K562 (cell line): ENCODE measurements around the gene NRXN3. TPM values are rescaled to one million over a fixed set of nuclear protein-coding genes. Genes with fewer than 3 reads are reported as not detected.

ENCODE experiments used
- ATAC-seq: fragments of 200-7000 bp; cut with Tn5 transposase; 3 replicates; pipeline ENCODE4 v1.9.1; 2020; ENCODE audit warnings: moderate library complexity
- BruUV-seq: library from RNA; stranded (reverse); fragments of 400-500 nt; replicated peaks from 2 replicates; lab custom pipeline; 2021; lab: Mats Ljungman, UMichigan
- CTCF ChIA-PET: fragments of 300-600 bp; formaldehyde crosslinking; extraction: SDS; loops from one replicate; lab custom pipeline; 2021; ENCODE audit warnings: low intra/inter-chr PET ratio; lab: Yijun Ruan, JAX
- POLR2A ChIA-PET: fragments of 300-600, 350-650 bp; sonication (Branson Sonifier 250); formaldehyde crosslinking; extraction: SDS; loops from one replicate; lab custom pipeline; 2021; ENCODE audit warnings: antibody characterized with exemption, inconsistent platforms; lab: Yijun Ruan, JAX
- DNase-seq, 4 experiments: peaks; one replicate each; pipeline versions ENCODE4 v3.0.0 to v3.0.0-alpha.2; 2011 to 2018; ENCODE audit warnings: low spot score in 3 of 4, mixed read lengths in 3 of 4; ENCODE audit errors: extremely low read depth in 1 of 4
- FAIRE-seq: peaks from 2 replicates; lab custom pipeline; 2011; peaks lifted over from hg19 to GRCh38; lab: Jason Lieb, UNC
- H2AFZ ChIP-seq: 2 replicates; pipeline ENCODE4 v1.6.0; 2011; ENCODE audit warnings: low read depth, low read length, control low read depth, inconsistent platforms
- H3K27ac ChIP-seq: fragments of 200-600 bp; 3 replicates; pipeline ENCODE4 v1.8.0; 2011; ENCODE audit warnings: low read depth, mild to moderate bottlenecking, control low read depth, inconsistent platforms, low read length, moderate library complexity, mixed read lengths; ENCODE audit errors: extremely low read depth
- H3K27me3 ChIP-seq, 2 experiments: fragments of 300-600 bp in 1 of 2; 2 replicates in 1 of 2; 3 replicates in 1 of 2; pipeline versions ENCODE4 v1.6.0 to v1.8.0; 2011; ENCODE audit warnings: inconsistent platforms in 2 of 2, low read length in 2 of 2, mild to moderate bottlenecking in 1 of 2, mixed read lengths in 1 of 2, moderate library complexity in 1 of 2; ENCODE audit not compliant: control insufficient read depth in 2 of 2, insufficient read depth in 2 of 2
- H3K36me3 ChIP-seq: fragments of 300-600 bp; 3 replicates; pipeline ENCODE4 v1.8.0; 2011; ENCODE audit warnings: mild to moderate bottlenecking, low read length, inconsistent platforms; ENCODE audit not compliant: control insufficient read depth, insufficient read depth
- H3K4me1 ChIP-seq, 2 experiments: fragments of 200-600 bp in 1 of 2; replicated peaks in 1 of 2; 2 replicates in 1 of 2; 3 replicates in 1 of 2; pipeline versions ENCODE4 v1.5.1 to v1.8.0; 2011; ENCODE audit warnings: inconsistent platforms in 2 of 2, low read length in 2 of 2, mild to moderate bottlenecking in 1 of 2, mixed read lengths in 1 of 2, moderate library complexity in 1 of 2; ENCODE audit not compliant: control insufficient read depth in 2 of 2, insufficient read depth in 2 of 2
- H3K4me2 ChIP-seq: 2 replicates; pipeline ENCODE4 v1.6.1; 2011; ENCODE audit warnings: low read length, control low read depth, inconsistent platforms, mixed read lengths; ENCODE audit not compliant: insufficient read depth
- H3K4me3 ChIP-seq: fragments of 200-600 bp; sonication (generic), shearing (Covaris generic); 2 replicates; pipeline ENCODE4 v1.5.1; 2016; ENCODE audit warnings: control low read depth, inconsistent platforms
- H3K79me2 ChIP-seq: fragments of 200-600 bp; 3 replicates; pipeline ENCODE4 v1.8.0; 2011; ENCODE audit warnings: low read length, inconsistent platforms; ENCODE audit not compliant: control insufficient read depth, insufficient read depth
- H3K9ac ChIP-seq, 2 experiments: 2 replicates each; pipeline versions ENCODE4 v1.6.0 to v1.6.1; 2011; ENCODE audit warnings: low read depth in 2 of 2, low read length in 2 of 2, control low read depth in 1 of 2, inconsistent platforms in 1 of 2, mild to moderate bottlenecking in 1 of 2, mixed read lengths in 1 of 2; ENCODE audit not compliant: insufficient read depth in 1 of 2
- H3K9me1 ChIP-seq: one replicate; pipeline ENCODE4 v1.6.0; 2011; ENCODE audit warnings: inconsistent platforms, mild to moderate bottlenecking, low read length, moderate library complexity; ENCODE audit not compliant: control insufficient read depth, insufficient read depth
- H3K9me3 ChIP-seq: replicated peaks from 2 replicates; pipeline ENCODE4 v1.5.1; 2011; ENCODE audit warnings: low read depth, low read length, inconsistent platforms; ENCODE audit not compliant: control insufficient read depth, insufficient read depth
- H4K20me1 ChIP-seq: replicated peaks from 2 replicates; pipeline ENCODE4 v1.6.1; 2011; ENCODE audit warnings: low read length, inconsistent platforms, mixed read lengths; ENCODE audit not compliant: control insufficient read depth, insufficient read depth
- ASH1L ChIP-seq: fragments of 450-650 bp; IDR thresholded peaks from 2 replicates; pipeline ENCODE4 v1.6.1; 2018; ENCODE audit warnings: borderline replicate concordance, mild to moderate bottlenecking, low read depth; ENCODE audit not compliant: partially characterized antibody
- BACH1 ChIP-seq: fragments of 200-800 bp; sonication (Bioruptor generic); IDR thresholded peaks from 2 replicates; pipeline ENCODE4 v1.6.1; 2016; ENCODE audit warnings: missing genetic modification characterization, missing compliant biosample characterization
- CHD4 ChIP-seq: fragments of 200-600 bp; sonication (generic); IDR thresholded peaks from 3 replicates; pipeline ENCODE4 v1.6.1; 2012; ENCODE audit warnings: low read depth, mild to moderate bottlenecking, mixed read lengths, low read length, inconsistent platforms; ENCODE audit not compliant: insufficient read depth, insufficient replicate concordance, poor library complexity, severe bottlenecking
- HDAC6 ChIP-seq: IDR thresholded peaks from 2 replicates; pipeline ENCODE4 v1.6.1; 2012; ENCODE audit warnings: low read depth, mild to moderate bottlenecking, control low read depth, inconsistent platforms, low read length, moderate library complexity
- HMG20A ChIP-seq: fragments of 450-650 bp; formaldehyde crosslinking; conservative IDR thresholded peaks from 2 replicates; pipeline ENCODE4 v1.4.0; 2020; ENCODE audit warnings: mild to moderate bottlenecking, mixed read lengths
- MCM5 ChIP-seq: fragments of 450-650 bp; IDR thresholded peaks from 2 replicates; pipeline ENCODE4 v1.6.1; 2016; ENCODE audit warnings: low read depth
- SIX5 ChIP-seq, 2 experiments: IDR thresholded peaks; 2 replicates each; pipeline ENCODE4 v1.6.1; 2011; ENCODE audit warnings: low read length in 2 of 2, borderline replicate concordance in 1 of 2, low read depth in 1 of 2, mild to moderate bottlenecking in 1 of 2, moderate library complexity in 1 of 2; ENCODE audit not compliant: insufficient read depth in 1 of 2
- TAL1 ChIP-seq: fragments of 450-650 bp; IDR thresholded peaks from 2 replicates; pipeline ENCODE4 v1.6.1; 2016; ENCODE audit warnings: mild to moderate bottlenecking
- TBP ChIP-seq: optimal IDR thresholded peaks from 2 replicates; pipeline ENCODE3; 2011; ENCODE audit warnings: low read depth, low read length, improper control_type of control experiment
- ZNF77 ChIP-seq: fragments of 250-450 bp; sonication (Bioruptor Pico); IDR thresholded peaks from 2 replicates; pipeline ENCODE4 v1.5.0; 2020
- WGBS: fragments of 100-300 bp; shearing (Covaris generic); methylation state at CpG from one replicate; pipeline ENCODE4 v1.1.6; 2016; ENCODE audit warnings: low coverage, mixed read lengths; ENCODE audit not compliant: insufficient coverage; ENCODE audit errors: missing lambda C conversion rate; 5-methylcytosine and 5-hydroxymethylcytosine counted together
- in situ Hi-C: fragments of 300-500 bp; cut with MboI; formaldehyde crosslinking; loops from 4 replicates; pipeline ENCODE4 v1.15.0; 2018; ENCODE audit warnings: inconsistent platforms, mixed read lengths
- intact Hi-C: fragments of 100-400 bp; cut with micrococcal nuclease; formaldehyde crosslinking; loops from 2 replicates; pipeline ENCODE4 v1.14.2; 2022
- polyA plus RNA-seq, 8 experiments: library from polyadenylated mRNA; depleted of rRNA in 4 of 8; stranded (reverse) in 5 of 8; unstranded in 3 of 8; fragments of >200 nt; fragmentation: Nextera tagmentation in 2 of 8; fragmentation: Illumina TruSeq in 1 of 8; extraction: Ambion mirVana in 2 of 8; extraction: Trizol in 1 of 8; gene quantifications; 2 replicates each; pipeline versions ENCODE4 v1.2.1 to v1.2.3, GENCODE V29; 2011 to 2014; ENCODE audit warnings: inconsistent platforms in 1 of 8, missing spikeins in 1 of 8
- total RNA-seq, 7 experiments: library from RNA; depleted of rRNA in 6 of 7; stranded (reverse); fragments of >200 nt in 6 of 7; fragmentation: Illumina TruSeq in 2 of 7; extraction: Trizol in 2 of 7; gene quantifications; 2 replicates each; pipeline versions ENCODE4 v1.2.1 to v1.2.3, GENCODE V29; 2011 to 2021; ENCODE audit warnings: low replicate concordance in 1 of 7
- TF ChIP-seq, protein P1 (sequence below): fragments of 450-650 bp; conservative IDR thresholded peaks from 2 replicates; pipeline ENCODE4 v1.6.1; 2016; ENCODE audit warnings: missing genetic modification characterization, low read depth, mild to moderate bottlenecking, control low read depth, missing compliant biosample characterization
- TF ChIP-seq, protein P2 (sequence below): fragments of 250-450 bp; sonication (Bioruptor Pico); IDR thresholded peaks from 2 replicates; pipeline ENCODE4 v1.4.0; 2020; ENCODE audit warnings: mild to moderate bottlenecking, moderate library complexity
- TF ChIP-seq, protein P3 (sequence below): fragments of 450-650 bp; IDR thresholded peaks from 2 replicates; pipeline ENCODE4 v1.6.1; 2017; ENCODE audit warnings: mild to moderate bottlenecking, moderate library complexity
- TF ChIP-seq, protein P4 (sequence below): sonication (generic); formaldehyde crosslinking; IDR thresholded peaks from 2 replicates; pipeline ENCODE4 v1.8.1; 2023; ENCODE audit warnings: mild to moderate bottlenecking, missing genetic modification reagents

Gene NRXN3
- total and polyA plus RNA-seq, 9 of the 15 experiments (the other 6 are each of a cell fraction or from before 2014, with no cell fraction given) = 0.09 TPM; not detected in 8

DNA sequence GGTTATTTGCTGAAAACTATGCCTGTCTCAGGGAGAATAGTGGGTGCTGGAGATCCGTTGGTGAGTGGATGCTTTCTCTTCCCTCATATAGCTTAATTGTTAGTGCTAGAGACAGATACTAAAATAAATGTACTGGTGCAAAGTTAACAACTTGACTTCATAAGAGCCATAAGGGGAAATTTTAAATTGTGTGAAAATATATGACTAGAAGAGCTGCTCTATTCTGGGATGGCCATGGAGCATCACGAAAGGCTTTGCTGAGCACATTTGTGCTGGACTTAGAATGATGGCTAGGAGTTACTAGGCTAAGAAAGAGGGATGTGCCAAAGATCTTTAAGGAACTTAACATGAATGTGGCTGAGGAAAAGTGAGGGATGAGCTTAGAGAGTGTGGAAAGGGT lies 668.8 kb downstream of the NRXN3 start:
- H3K9me1 ChIP-seq = no peaks in the 10 kb centered on the region
- no peaks in the 10 kb centered on the region for H3K27me3 ChIP-seq
- H3K9ac ChIP-seq = no peak overlapping the region
- no peak for FAIRE-seq
- H3K27ac ChIP-seq = no peak overlapping the region
- no peaks in the 10 kb centered on the region for H3K9me3 ChIP-seq
- H3K36me3 ChIP-seq = no peaks in the 10 kb centered on the region
- ChIA-PET CTCF (no interaction called here), POLR2A (no interaction called here)
- no peak for ATAC-seq
- no peak overlapping the region for H2AFZ ChIP-seq
- H3K79me2 ChIP-seq = no peaks in the 10 kb centered on the region
- intact Hi-C loops = loop anchor here (5.0 kb wide), 1 partner anchor 392 kb away; no protein-coding TSS in a partner anchor
- H3K4me1 ChIP-seq = no peaks in the 10 kb centered on the region
- H3K4me2 ChIP-seq = no peak overlapping the region
- no TSS peak for BruUV-seq
- in situ Hi-C loops = no loop called here
- H4K20me1 ChIP-seq = no peaks in the 10 kb centered on the region
- DNase-seq = no peak
- 0% methylated on average over 2 of the region's 2 CpGs for WGBS
- no peak overlapping the region for H3K4me3 ChIP-seq
- TF ChIP-seq BACH1 (tag) (no peak), MCM5 (no peak), HMG20A (CRISPR knock-in tag) (no peak), SIX5 (IDR thresholded peaks at IDR 0.05; ENCODE audit: borderline replicate concordance in 1 of 2, insufficient read depth in 1 of 2, low read depth in 1 of 2, low read length in 2 of 2) (no peak), TBP (no peak), CHD4 (no peak), ASH1L (no peak), TAL1 (no peak), HDAC6 (no peak), ZNF77 (CRISPR knock-in tag) (no peak)
- TF ChIP-seq, protein P1, sequence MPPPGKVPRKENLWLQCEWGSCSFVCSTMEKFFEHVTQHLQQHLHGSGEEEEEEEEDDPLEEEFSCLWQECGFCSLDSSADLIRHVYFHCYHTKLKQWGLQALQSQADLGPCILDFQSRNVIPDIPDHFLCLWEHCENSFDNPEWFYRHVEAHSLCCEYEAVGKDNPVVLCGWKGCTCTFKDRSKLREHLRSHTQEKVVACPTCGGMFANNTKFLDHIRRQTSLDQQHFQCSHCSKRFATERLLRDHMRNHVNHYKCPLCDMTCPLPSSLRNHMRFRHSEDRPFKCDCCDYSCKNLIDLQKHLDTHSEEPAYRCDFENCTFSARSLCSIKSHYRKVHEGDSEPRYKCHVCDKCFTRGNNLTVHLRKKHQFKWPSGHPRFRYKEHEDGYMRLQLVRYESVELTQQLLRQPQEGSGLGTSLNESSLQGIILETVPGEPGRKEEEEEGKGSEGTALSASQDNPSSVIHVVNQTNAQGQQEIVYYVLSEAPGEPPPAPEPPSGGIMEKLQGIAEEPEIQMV (tag) = no peak
- TF ChIP-seq, protein P2, sequence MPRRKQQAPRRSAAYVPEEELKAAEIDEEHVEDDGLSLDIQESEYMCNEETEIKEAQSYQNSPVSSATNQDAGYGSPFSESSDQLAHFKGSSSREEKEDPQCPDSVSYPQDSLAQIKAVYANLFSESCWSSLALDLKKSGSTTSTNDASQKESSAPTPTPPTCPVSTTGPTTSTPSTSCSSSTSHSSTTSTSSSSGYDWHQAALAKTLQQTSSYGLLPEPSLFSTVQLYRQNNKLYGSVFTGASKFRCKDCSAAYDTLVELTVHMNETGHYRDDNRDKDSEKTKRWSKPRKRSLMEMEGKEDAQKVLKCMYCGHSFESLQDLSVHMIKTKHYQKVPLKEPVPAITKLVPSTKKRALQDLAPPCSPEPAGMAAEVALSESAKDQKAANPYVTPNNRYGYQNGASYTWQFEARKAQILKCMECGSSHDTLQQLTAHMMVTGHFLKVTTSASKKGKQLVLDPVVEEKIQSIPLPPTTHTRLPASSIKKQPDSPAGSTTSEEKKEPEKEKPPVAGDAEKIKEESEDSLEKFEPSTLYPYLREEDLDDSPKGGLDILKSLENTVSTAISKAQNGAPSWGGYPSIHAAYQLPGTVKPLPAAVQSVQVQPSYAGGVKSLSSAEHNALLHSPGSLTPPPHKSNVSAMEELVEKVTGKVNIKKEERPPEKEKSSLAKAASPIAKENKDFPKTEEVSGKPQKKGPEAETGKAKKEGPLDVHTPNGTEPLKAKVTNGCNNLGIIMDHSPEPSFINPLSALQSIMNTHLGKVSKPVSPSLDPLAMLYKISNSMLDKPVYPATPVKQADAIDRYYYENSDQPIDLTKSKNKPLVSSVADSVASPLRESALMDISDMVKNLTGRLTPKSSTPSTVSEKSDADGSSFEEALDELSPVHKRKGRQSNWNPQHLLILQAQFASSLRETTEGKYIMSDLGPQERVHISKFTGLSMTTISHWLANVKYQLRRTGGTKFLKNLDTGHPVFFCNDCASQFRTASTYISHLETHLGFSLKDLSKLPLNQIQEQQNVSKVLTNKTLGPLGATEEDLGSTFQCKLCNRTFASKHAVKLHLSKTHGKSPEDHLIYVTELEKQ (CRISPR knock-in tag) = no peak
- TF ChIP-seq, protein P3, sequence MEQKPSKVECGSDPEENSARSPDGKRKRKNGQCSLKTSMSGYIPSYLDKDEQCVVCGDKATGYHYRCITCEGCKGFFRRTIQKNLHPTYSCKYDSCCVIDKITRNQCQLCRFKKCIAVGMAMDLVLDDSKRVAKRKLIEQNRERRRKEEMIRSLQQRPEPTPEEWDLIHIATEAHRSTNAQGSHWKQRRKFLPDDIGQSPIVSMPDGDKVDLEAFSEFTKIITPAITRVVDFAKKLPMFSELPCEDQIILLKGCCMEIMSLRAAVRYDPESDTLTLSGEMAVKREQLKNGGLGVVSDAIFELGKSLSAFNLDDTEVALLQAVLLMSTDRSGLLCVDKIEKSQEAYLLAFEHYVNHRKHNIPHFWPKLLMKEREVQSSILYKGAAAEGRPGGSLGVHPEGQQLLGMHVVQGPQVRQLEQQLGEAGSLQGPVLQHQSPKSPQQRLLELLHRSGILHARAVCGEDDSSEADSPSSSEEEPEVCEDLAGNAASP = no peak
- TF ChIP-seq, protein P4, sequence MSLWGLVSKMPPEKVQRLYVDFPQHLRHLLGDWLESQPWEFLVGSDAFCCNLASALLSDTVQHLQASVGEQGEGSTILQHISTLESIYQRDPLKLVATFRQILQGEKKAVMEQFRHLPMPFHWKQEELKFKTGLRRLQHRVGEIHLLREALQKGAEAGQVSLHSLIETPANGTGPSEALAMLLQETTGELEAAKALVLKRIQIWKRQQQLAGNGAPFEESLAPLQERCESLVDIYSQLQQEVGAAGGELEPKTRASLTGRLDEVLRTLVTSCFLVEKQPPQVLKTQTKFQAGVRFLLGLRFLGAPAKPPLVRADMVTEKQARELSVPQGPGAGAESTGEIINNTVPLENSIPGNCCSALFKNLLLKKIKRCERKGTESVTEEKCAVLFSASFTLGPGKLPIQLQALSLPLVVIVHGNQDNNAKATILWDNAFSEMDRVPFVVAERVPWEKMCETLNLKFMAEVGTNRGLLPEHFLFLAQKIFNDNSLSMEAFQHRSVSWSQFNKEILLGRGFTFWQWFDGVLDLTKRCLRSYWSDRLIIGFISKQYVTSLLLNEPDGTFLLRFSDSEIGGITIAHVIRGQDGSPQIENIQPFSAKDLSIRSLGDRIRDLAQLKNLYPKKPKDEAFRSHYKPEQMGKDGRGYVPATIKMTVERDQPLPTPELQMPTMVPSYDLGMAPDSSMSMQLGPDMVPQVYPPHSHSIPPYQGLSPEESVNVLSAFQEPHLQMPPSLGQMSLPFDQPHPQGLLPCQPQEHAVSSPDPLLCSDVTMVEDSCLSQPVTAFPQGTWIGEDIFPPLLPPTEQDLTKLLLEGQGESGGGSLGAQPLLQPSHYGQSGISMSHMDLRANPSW (CRISPR knock-in tag) = no peak
